SK-N-SH (cell line): ENCODE results near the gene TRAM2. TPM values are rescaled to one million over a fixed set of nuclear protein-coding genes. Genes with fewer than 3 reads are reported as not detected.

ENCODE experiments used
- CTCF ChIA-PET: fragments of 300-600, 350-600 bp; formaldehyde crosslinking; extraction: SDS; loops from one replicate; lab custom pipeline; 2021; lab: Yijun Ruan, JAX
- POLR2A ChIA-PET: fragments of 350-600 bp; sonication (Branson Sonifier 250); formaldehyde crosslinking; extraction: SDS; loops from one replicate; lab custom pipeline; 2020; ENCODE audit warnings: antibody characterized with exemption, inconsistent platforms; lab: Yijun Ruan, JAX
- DNase-seq: peaks from one replicate; pipeline ENCODE4 v3.0.0; 2012
- H2AFZ ChIP-seq: fragments of 200-600 bp; sonication (generic); 2 replicates; pipeline ENCODE4 v1.8.1; 2016; ENCODE audit warnings: antibody characterized with exemption, mild to moderate bottlenecking, low read depth
- H3F3A ChIP-seq: fragments of 200-600 bp; sonication (generic); replicated peaks from 2 replicates; pipeline ENCODE3; 2016; ENCODE audit warnings: antibody characterized with exemption, mild to moderate bottlenecking; ENCODE audit not compliant: insufficient read depth
- H3K27ac ChIP-seq, 2 experiments: fragments of 200-500 bp in 1 of 2; fragments of 200-600 bp in 1 of 2; sonication (Bioruptor generic) in 1 of 2; sonication (generic), shearing (Covaris generic) in 1 of 2; 2 replicates each; pipeline versions ENCODE4 v1.5.1 to v1.6.1; 2014 to 2016; ENCODE audit warnings: low read depth in 2 of 2, inconsistent platforms in 1 of 2, low read length in 1 of 2, mild to moderate bottlenecking in 1 of 2, mixed read lengths in 1 of 2
- H3K27me3 ChIP-seq: fragments of 200-600 bp; sonication (generic), shearing (Covaris generic); 2 replicates; pipeline ENCODE4 v1.6.1; 2016; ENCODE audit warnings: mixed run types; ENCODE audit not compliant: insufficient read depth
- H3K36me3 ChIP-seq, 2 experiments: fragments of 200-500 bp in 1 of 2; fragments of 200-600 bp in 1 of 2; sonication (Bioruptor generic) in 1 of 2; sonication (generic) in 1 of 2; replicated peaks in 1 of 2; 2 replicates each; pipeline versions ENCODE3 to v1.5.1; 2014 to 2016; ENCODE audit warnings: low read length in 1 of 2, mild to moderate bottlenecking in 1 of 2; ENCODE audit not compliant: insufficient read depth in 2 of 2, control insufficient read depth in 1 of 2
- H3K4me1 ChIP-seq, 2 experiments: fragments of 200-500 bp in 1 of 2; fragments of 200-600 bp in 1 of 2; sonication (Bioruptor generic) in 1 of 2; sonication (generic), shearing (Covaris generic) in 1 of 2; 2 replicates each; pipeline versions ENCODE4 v1.5.1 to v1.6.1; 2014 to 2016; ENCODE audit warnings: low read depth in 1 of 2, low read length in 1 of 2, mixed run types in 1 of 2; ENCODE audit not compliant: insufficient read depth in 2 of 2, control insufficient read depth in 1 of 2
- H3K4me2 ChIP-seq: fragments of 200-600 bp; sonication (generic), shearing (Covaris generic); 2 replicates; pipeline ENCODE4 v1.6.1; 2017; ENCODE audit warnings: mixed run types
- H3K4me3 ChIP-seq, 2 experiments: fragments of 200-500 bp in 1 of 2; fragments of 200-600 bp in 1 of 2; sonication (Bioruptor generic) in 1 of 2; sonication (generic), shearing (Covaris generic) in 1 of 2; 2 replicates each; pipeline versions ENCODE4 v1.5.1 to v1.8.1; 2014 to 2016; ENCODE audit warnings: low read depth in 2 of 2, inconsistent platforms in 1 of 2, low read length in 1 of 2, mild to moderate bottlenecking in 1 of 2, mixed read lengths in 1 of 2, moderate library complexity in 1 of 2
- H3K79me2 ChIP-seq: fragments of 200-600 bp; sonication (generic); 2 replicates; pipeline ENCODE4 v1.8.1; 2017; ENCODE audit warnings: mild to moderate bottlenecking; ENCODE audit not compliant: insufficient read depth
- H3K9ac ChIP-seq: fragments of 200-600 bp; sonication (generic); 2 replicates; pipeline ENCODE4 v1.6.1; 2017; ENCODE audit warnings: mixed run types
- H3K9me2 ChIP-seq: fragments of 200-600 bp; sonication (generic); 2 replicates; pipeline ENCODE4 v1.6.1; 2017; ENCODE audit warnings: mixed run types
- H3K9me3 ChIP-seq: fragments of 200-600 bp; sonication (generic); 2 replicates; pipeline ENCODE4 v1.6.1; 2017; ENCODE audit warnings: mixed run types, mild to moderate bottlenecking, moderate library complexity
- H4K20me1 ChIP-seq: fragments of 200-600 bp; sonication (generic); 2 replicates; pipeline ENCODE4 v1.6.1; 2017; ENCODE audit warnings: mild to moderate bottlenecking, mixed run types; ENCODE audit not compliant: insufficient read depth
- EP300 ChIP-seq, 2 experiments: IDR thresholded peaks; 2 replicates each; pipeline versions ENCODE4 v1.4.0 to v1.6.1; 2012; ENCODE audit warnings: borderline replicate concordance in 1 of 2, low read depth in 1 of 2, low read length in 1 of 2
- EZH2phosphoT487 ChIP-seq: fragments of 200-600 bp; sonication (generic); IDR thresholded peaks from 2 replicates; pipeline ENCODE4 v1.6.1; 2017; ENCODE audit warnings: low read depth, mixed run types, mild to moderate bottlenecking, antibody characterized with exemption, moderate library complexity, borderline replicate concordance
- FOSL2 ChIP-seq: IDR thresholded peaks from 2 replicates; pipeline ENCODE4 v1.4.0; 2012; ENCODE audit warnings: low read depth, mild to moderate bottlenecking, moderate library complexity, borderline replicate concordance
- FOXJ3 ChIP-seq: sonication (generic); formaldehyde crosslinking; IDR thresholded peaks from 2 replicates; pipeline ENCODE4 v1.5.1; 2020; ENCODE audit warnings: mild to moderate bottlenecking, missing genetic modification reagents
- FOXM1 ChIP-seq: IDR thresholded peaks from 2 replicates; pipeline ENCODE4 v1.4.0; 2012; ENCODE audit warnings: low read depth, mild to moderate bottlenecking
- GABPA ChIP-seq: IDR thresholded peaks from 2 replicates; pipeline ENCODE4 v1.4.0; 2012; ENCODE audit warnings: low read depth, mild to moderate bottlenecking
- GATA2 ChIP-seq: sonication (generic); formaldehyde crosslinking; IDR thresholded peaks from 2 replicates; pipeline ENCODE4 v1.5.0; 2020; ENCODE audit warnings: mild to moderate bottlenecking, missing genetic modification reagents
- MAX ChIP-seq: IDR thresholded peaks from 2 replicates; pipeline ENCODE4 v1.4.0; 2012; ENCODE audit warnings: low read depth
- NFIC ChIP-seq: IDR thresholded peaks from 2 replicates; pipeline ENCODE4 v1.4.0; 2012; ENCODE audit warnings: borderline replicate concordance
- NRF1 ChIP-seq: IDR thresholded peaks from 2 replicates; pipeline ENCODE4 v1.6.1; 2012; ENCODE audit warnings: low read depth, mild to moderate bottlenecking, low read length
- POLR2AphosphoS5 ChIP-seq: IDR thresholded peaks from 2 replicates; pipeline ENCODE4 v1.6.1; 2012; ENCODE audit warnings: low read depth, low read length
- RAD21 ChIP-seq: IDR thresholded peaks from 2 replicates; pipeline ENCODE4 v1.6.1; 2012; ENCODE audit warnings: mild to moderate bottlenecking, low read length
- RFX5 ChIP-seq: IDR thresholded peaks from 2 replicates; pipeline ENCODE4 v1.6.1; 2012; ENCODE audit warnings: mild to moderate bottlenecking, improper control_type of control experiment, low read length
- RXRA ChIP-seq: IDR thresholded peaks from 2 replicates; pipeline ENCODE4 v1.4.0; 2012; ENCODE audit warnings: low read depth, mild to moderate bottlenecking, borderline replicate concordance
- SIN3A ChIP-seq: IDR thresholded peaks from 2 replicates; pipeline ENCODE4 v1.6.1; 2012; ENCODE audit warnings: low read depth, mild to moderate bottlenecking, low read length, moderate library complexity, borderline replicate concordance
- SMC3 ChIP-seq: IDR thresholded peaks from 2 replicates; pipeline ENCODE4 v1.6.1; 2012; ENCODE audit warnings: low read depth, low read length, improper control_type of control experiment
- TAF1 ChIP-seq: IDR thresholded peaks from 2 replicates; pipeline ENCODE4 v1.6.1; 2012; ENCODE audit warnings: low read depth, mild to moderate bottlenecking, low read length, moderate library complexity, borderline replicate concordance
- TCF12 ChIP-seq: IDR thresholded peaks from 2 replicates; pipeline ENCODE4 v1.4.0; 2012
- TEAD4 ChIP-seq: IDR thresholded peaks from 2 replicates; pipeline ENCODE4 v1.4.0; 2012; ENCODE audit warnings: mild to moderate bottlenecking, borderline replicate concordance; ENCODE audit not compliant: insufficient read depth
- USF1 ChIP-seq: IDR thresholded peaks from 2 replicates; pipeline ENCODE4 v1.4.0; 2012; ENCODE audit warnings: low read depth, borderline replicate concordance
- YY1 ChIP-seq: IDR thresholded peaks from 2 replicates; pipeline ENCODE4 v1.4.0; 2012; ENCODE audit warnings: low read depth, mild to moderate bottlenecking
- WGBS: methylation state at CpG from one replicate; pipeline ENCODE4 v1.1.6; 2017; ENCODE audit warnings: low lambda C conversion rate; 5-methylcytosine and 5-hydroxymethylcytosine counted together
- polyA plus RNA-seq, 3 experiments: library from polyadenylated mRNA; depleted of rRNA; stranded (reverse); fragments of >200 nt; gene quantifications; 2 replicates each; pipeline ENCODE4 v1.2.3, GENCODE V29; 2012
- TF ChIP-seq, protein P1 (sequence below): fragments of 150-350 bp; IDR thresholded peaks from 2 replicates; pipeline ENCODE4 v1.6.1; 2016; ENCODE audit warnings: mild to moderate bottlenecking, low read depth, low read length
- TF ChIP-seq, protein P2 (sequence below): fragments of 200-600 bp; sonication (generic); IDR thresholded peaks from 2 replicates; pipeline ENCODE4 v1.6.1; 2017; ENCODE audit warnings: antibody characterized with exemption, mild to moderate bottlenecking, moderate library complexity
- TF ChIP-seq, protein P3 (sequence below): IDR thresholded peaks from 2 replicates; pipeline ENCODE4; 2012
- TF ChIP-seq, protein P4 (sequence below): IDR thresholded peaks from 2 replicates; pipeline ENCODE4 v1.6.1; 2012; ENCODE audit warnings: mild to moderate bottlenecking, low read depth, low read length, moderate library complexity

TRAM2 gene
- polyA plus RNA-seq, 1 of the 3 experiments (the other 2 are of a cell fraction) = 26.4 TPM

GRCh38 chr6:52576392-52577021 lies 353 bp downstream of the TRAM2 start:
- DNase-seq = peak; percentile 88
- Histone ChIP-seq H3K9me2 (no peaks in the 10 kb centered on the region), H4K20me1 (peaks cover 23% of the 10 kb centered on the region; the same call in 1 of the 2 replicates), H3K27ac (peak overlapping the region; percentile 66 to 70), H3K9me3 (no peaks in the 10 kb centered on the region), H3K79me2 (peaks cover 65% of the 10 kb centered on the region), H3K4me3 (peak overlapping the region; percentile 88 to 94), H3K4me2 (peak overlapping the region; percentile 96), H3K9ac (peak overlapping the region; percentile 76), H3K36me3 (peaks cover 0 to 8% of the 10 kb centered on the region in 2 experiments), H3F3A (peaks cover 19% of the 10 kb centered on the region), H3K27me3 (no peaks in the 10 kb centered on the region), H3K4me1 (peaks cover 32 to 41% of the 10 kb centered on the region in 2 experiments), H2AFZ (no peak overlapping the region)
- CTCF ChIA-PET = interaction anchor here (0.6 to 8.6 kb wide), 29 partner anchors 10 to 176 kb away, joined by 3 to 86 read pairs (median 6); partner anchors contain the start of genes EFHC1 and TMEM14A
- POLR2A ChIA-PET = interaction anchor here (0.6 to 2.0 kb wide), 9 partner anchors 9 to 158 kb away, joined by 3 to 8 read pairs (median 4); partner anchors contain the start of gene EFHC1
- 7% methylated on average over 9 of the region's 51 CpGs for WGBS
- TF ChIP-seq RFX5 = 0 out of 2 replicates have a peak, but pooled peaks have one; percentile 13
- TF ChIP-seq GATA2 (CRISPR knock-in tag) = no peak
- no peak for TF ChIP-seq NRF1
- TF ChIP-seq, protein P1, sequence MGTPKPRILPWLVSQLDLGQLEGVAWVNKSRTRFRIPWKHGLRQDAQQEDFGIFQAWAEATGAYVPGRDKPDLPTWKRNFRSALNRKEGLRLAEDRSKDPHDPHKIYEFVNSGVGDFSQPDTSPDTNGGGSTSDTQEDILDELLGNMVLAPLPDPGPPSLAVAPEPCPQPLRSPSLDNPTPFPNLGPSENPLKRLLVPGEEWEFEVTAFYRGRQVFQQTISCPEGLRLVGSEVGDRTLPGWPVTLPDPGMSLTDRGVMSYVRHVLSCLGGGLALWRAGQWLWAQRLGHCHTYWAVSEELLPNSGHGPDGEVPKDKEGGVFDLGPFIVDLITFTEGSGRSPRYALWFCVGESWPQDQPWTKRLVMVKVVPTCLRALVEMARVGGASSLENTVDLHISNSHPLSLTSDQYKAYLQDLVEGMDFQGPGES = no peak
- peak; percentile 55; the same call in 1 of the 2 replicates for TF ChIP-seq MAX
- TF ChIP-seq, protein P2, sequence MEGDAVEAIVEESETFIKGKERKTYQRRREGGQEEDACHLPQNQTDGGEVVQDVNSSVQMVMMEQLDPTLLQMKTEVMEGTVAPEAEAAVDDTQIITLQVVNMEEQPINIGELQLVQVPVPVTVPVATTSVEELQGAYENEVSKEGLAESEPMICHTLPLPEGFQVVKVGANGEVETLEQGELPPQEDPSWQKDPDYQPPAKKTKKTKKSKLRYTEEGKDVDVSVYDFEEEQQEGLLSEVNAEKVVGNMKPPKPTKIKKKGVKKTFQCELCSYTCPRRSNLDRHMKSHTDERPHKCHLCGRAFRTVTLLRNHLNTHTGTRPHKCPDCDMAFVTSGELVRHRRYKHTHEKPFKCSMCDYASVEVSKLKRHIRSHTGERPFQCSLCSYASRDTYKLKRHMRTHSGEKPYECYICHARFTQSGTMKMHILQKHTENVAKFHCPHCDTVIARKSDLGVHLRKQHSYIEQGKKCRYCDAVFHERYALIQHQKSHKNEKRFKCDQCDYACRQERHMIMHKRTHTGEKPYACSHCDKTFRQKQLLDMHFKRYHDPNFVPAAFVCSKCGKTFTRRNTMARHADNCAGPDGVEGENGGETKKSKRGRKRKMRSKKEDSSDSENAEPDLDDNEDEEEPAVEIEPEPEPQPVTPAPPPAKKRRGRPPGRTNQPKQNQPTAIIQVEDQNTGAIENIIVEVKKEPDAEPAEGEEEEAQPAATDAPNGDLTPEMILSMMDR = peak; percentile 75
- TF ChIP-seq SMC3 = peak; percentile 41; the same call in 1 of the 2 replicates
- no peak for TF ChIP-seq TCF12
- TF ChIP-seq SIN3A = no peak
- no peak for TF ChIP-seq FOXM1
- no peak for TF ChIP-seq TEAD4
- TF ChIP-seq RAD21 = peak; percentile 66
- TF ChIP-seq FOXJ3 = no peak
- TF ChIP-seq YY1 = no peak
- no peak for TF ChIP-seq NFIC
- TF ChIP-seq RXRA = no peak
- TF ChIP-seq EP300 (IDR thresholded peaks at IDR 0.05; ENCODE audit: borderline replicate concordance in 1 of 2, low read depth in 1 of 2, low read length in 1 of 2) = no peak
- no peak for TF ChIP-seq TAF1
- no peak for TF ChIP-seq POLR2AphosphoS5
- TF ChIP-seq FOSL2 = no peak
- TF ChIP-seq EZH2phosphoT487 = no peak
- no peak for TF ChIP-seq GABPA
- no peak; the same call in 1 of the 2 replicates for TF ChIP-seq USF1
- TF ChIP-seq, protein P3, sequence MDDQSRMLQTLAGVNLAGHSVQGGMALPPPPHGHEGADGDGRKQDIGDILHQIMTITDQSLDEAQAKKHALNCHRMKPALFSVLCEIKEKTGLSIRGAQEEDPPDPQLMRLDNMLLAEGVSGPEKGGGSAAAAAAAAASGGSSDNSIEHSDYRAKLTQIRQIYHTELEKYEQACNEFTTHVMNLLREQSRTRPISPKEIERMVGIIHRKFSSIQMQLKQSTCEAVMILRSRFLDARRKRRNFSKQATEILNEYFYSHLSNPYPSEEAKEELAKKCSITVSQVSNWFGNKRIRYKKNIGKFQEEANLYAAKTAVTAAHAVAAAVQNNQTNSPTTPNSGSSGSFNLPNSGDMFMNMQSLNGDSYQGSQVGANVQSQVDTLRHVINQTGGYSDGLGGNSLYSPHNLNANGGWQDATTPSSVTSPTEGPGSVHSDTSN = no peak
- TF ChIP-seq, protein P4, sequence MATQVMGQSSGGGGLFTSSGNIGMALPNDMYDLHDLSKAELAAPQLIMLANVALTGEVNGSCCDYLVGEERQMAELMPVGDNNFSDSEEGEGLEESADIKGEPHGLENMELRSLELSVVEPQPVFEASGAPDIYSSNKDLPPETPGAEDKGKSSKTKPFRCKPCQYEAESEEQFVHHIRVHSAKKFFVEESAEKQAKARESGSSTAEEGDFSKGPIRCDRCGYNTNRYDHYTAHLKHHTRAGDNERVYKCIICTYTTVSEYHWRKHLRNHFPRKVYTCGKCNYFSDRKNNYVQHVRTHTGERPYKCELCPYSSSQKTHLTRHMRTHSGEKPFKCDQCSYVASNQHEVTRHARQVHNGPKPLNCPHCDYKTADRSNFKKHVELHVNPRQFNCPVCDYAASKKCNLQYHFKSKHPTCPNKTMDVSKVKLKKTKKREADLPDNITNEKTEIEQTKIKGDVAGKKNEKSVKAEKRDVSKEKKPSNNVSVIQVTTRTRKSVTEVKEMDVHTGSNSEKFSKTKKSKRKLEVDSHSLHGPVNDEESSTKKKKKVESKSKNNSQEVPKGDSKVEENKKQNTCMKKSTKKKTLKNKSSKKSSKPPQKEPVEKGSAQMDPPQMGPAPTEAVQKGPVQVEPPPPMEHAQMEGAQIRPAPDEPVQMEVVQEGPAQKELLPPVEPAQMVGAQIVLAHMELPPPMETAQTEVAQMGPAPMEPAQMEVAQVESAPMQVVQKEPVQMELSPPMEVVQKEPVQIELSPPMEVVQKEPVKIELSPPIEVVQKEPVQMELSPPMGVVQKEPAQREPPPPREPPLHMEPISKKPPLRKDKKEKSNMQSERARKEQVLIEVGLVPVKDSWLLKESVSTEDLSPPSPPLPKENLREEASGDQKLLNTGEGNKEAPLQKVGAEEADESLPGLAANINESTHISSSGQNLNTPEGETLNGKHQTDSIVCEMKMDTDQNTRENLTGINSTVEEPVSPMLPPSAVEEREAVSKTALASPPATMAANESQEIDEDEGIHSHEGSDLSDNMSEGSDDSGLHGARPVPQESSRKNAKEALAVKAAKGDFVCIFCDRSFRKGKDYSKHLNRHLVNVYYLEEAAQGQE = no peak
